Measurements from ENCODE around the gene YPEL5.

The YPEL5 gene

DNA sequence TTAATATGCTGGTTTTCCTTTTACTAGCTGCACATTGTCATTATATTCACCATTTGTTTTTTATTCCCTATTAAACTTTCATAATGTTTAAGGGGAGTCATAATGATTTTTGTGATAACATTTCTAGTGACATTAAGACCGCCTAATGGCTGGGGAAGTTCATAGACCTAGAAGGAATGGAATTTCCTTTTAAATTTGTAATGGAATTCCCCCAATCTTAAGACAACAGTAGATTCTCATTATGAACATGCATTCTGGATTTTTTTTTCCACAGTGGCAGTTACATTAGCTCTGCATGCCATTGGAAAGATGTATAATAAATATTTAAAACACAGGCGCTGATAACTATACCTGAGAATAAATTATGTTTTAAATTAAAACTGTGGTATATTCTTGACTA lies 8.4 kb downstream of the YPEL5 start:
- no peak for DNase-seq (ENCODE audit: low spot score)
- TF ChIP-seq, protein P1, sequence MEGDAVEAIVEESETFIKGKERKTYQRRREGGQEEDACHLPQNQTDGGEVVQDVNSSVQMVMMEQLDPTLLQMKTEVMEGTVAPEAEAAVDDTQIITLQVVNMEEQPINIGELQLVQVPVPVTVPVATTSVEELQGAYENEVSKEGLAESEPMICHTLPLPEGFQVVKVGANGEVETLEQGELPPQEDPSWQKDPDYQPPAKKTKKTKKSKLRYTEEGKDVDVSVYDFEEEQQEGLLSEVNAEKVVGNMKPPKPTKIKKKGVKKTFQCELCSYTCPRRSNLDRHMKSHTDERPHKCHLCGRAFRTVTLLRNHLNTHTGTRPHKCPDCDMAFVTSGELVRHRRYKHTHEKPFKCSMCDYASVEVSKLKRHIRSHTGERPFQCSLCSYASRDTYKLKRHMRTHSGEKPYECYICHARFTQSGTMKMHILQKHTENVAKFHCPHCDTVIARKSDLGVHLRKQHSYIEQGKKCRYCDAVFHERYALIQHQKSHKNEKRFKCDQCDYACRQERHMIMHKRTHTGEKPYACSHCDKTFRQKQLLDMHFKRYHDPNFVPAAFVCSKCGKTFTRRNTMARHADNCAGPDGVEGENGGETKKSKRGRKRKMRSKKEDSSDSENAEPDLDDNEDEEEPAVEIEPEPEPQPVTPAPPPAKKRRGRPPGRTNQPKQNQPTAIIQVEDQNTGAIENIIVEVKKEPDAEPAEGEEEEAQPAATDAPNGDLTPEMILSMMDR (IDR thresholded peaks at IDR 0.05; ENCODE audit: borderline replicate concordance, control extremely low read depth, extremely low read depth, insufficient read depth, missing control alignments), result no peak
- in situ Hi-C loops (cut with MboI; ENCODE audit: low sequenced_read_pairs, unreplicated experiment), result no loop called here

DNA sequence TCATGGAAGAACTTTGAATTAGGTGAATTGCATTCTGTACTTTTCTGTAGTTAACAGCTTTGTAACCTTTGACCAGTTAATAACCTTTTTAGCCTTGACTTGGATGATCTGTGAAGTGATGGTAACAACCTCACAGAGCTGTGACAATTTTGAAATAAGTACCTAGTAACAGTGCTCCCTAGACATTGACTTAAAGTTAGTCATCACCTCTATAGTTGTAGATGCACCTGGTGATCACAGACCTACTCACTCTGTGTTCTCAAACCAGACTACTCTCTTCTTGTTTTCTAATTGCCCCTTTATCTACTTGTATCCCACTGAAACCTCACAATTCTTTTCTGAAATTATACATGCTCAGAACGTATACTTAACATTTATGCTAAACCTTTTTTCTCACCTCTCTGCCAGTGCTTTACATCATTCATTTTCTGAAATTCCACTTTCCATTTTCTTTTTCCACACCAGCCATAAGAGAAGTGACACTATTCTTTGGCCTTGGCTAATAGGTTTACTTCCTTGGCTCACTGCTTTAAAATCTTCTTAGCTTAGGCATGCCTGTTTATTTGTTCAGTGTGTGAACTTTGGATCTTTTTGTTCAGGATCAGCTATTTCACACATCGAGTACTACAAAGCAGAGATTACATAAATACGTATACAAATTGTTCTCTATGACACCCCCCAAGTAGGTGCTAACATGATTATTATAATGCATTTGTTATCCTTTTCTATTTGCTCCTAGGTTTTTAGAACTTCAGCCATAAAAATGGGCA lies 9.3 kb downstream of the YPEL5 start:
- TF ChIP-seq, protein P1 (IDR thresholded peaks at IDR 0.05; ENCODE audit: borderline replicate concordance, control extremely low read depth, extremely low read depth, insufficient read depth, missing control alignments), result no peak
- DNase-seq (ENCODE audit: low spot score), result no peak
- in situ Hi-C loops (cut with MboI; ENCODE audit: low sequenced_read_pairs, unreplicated experiment), result no loop called here

DNA sequence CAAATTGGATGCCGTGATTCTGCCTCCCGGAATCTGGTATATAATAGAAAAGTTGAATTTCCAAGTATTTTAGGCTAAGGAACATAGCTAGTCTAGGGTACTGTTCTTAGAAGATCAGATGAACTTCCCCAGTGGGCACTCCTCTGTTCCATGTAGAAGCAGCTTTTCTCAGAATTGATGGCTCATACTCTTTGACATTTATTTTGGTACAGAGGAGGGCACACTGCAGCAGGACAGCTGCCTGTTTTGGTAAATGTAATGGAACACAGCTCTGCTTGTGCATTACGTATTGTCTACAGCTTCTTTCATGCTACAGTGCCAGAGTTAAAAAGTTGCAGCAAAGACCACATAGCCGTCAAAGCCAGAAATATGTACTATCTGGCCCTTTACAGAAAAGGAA lies 10.8 kb downstream of the YPEL5 start:
- TF ChIP-seq, protein P1 (IDR thresholded peaks at IDR 0.05; ENCODE audit: borderline replicate concordance, control extremely low read depth, extremely low read depth, insufficient read depth, missing control alignments), result no peak
- in situ Hi-C loops (cut with MboI; ENCODE audit: low sequenced_read_pairs, unreplicated experiment), result no loop called here
- no peak for DNase-seq (ENCODE audit: low spot score)

DNA sequence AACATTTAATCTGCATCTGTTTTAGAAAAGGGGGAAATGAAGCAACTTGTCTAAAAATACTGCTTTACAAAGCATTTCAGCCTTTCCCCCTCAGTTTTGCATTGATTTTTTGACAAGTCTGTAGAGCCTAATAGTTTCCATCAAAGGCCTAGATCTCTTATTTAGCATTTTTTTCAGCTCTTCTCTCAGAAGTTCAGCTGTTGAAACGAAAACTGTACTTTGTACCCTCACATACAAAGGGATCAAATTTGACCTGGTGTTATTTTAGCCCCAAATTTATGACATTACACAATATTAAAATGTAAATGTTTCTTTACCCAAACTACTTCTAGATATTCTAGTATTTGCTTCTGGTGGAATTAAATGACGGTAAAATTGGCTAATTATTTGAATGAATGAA lies 13.0 kb downstream of the YPEL5 start:
- TF ChIP-seq, protein P1 (IDR thresholded peaks at IDR 0.05; ENCODE audit: borderline replicate concordance, control extremely low read depth, extremely low read depth, insufficient read depth, missing control alignments), result no peak
- in situ Hi-C loops (cut with MboI; ENCODE audit: low sequenced_read_pairs, unreplicated experiment), result no loop called here
- DNase-seq (ENCODE audit: low spot score), result no peak

DNA sequence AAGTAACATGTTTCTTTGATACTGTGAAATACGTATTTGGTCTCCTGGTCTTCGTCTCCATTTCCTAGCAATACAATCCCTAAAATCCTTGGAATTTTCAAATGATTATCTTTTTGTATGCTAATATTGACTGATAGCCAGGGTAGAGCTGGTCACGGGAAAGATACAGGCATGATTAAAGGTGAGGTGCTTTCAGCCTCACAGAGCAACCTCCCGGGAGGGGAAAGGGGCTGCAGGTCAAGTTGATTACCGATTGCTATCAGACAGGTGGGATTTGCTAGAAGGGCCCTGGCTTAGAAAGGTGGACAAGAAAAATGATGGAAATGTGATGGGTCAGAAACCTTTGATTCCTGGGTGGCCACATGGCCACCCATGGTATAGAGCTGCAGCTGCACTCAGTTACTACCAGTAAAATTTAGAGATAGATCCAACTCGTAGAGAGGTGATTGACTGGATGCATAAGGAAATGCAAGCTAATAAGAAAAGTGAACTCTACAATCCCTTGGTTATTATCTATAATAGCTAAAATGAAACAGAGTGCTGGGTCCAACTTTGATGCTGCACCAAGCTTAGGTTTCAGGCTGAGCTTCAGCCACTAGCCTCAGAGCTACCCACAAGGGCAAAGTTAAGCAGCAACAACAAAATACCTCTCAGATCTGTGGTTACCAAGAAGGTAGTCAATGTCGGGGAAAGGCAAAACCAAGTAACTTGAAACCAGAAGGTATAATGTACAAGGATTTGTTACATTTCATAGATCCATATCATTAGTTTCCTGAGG lies 15.3 kb downstream of the YPEL5 start:
- DNase-seq (ENCODE audit: low spot score), result no peak
- TF ChIP-seq, protein P1 (IDR thresholded peaks at IDR 0.05; ENCODE audit: borderline replicate concordance, control extremely low read depth, extremely low read depth, insufficient read depth, missing control alignments), result no peak
- in situ Hi-C loops (cut with MboI; ENCODE audit: low sequenced_read_pairs, unreplicated experiment), result no loop called here

DNA sequence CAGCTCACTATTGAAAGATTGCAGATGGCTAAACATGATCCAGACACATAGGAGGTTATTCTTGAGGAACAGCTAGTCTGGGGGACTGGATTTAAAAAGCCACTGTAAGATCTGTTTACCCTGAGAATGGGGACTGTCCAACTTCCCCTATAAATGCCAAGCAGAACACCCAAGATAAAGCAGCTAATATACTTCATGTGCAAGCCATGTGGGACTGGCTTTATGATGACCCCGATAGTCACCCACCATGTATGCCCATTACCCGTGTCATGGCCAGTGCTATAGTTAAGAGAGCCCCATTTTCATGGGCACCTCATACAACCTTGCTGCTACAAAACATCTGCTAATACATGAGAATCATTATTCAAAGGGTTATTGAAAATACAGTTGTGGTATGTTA lies 16.0 kb downstream of the YPEL5 start:
- in situ Hi-C loops (cut with MboI; ENCODE audit: low sequenced_read_pairs, unreplicated experiment), result no loop called here
- DNase-seq (ENCODE audit: low spot score), result no peak
- TF ChIP-seq, protein P1 (IDR thresholded peaks at IDR 0.05; ENCODE audit: borderline replicate concordance, control extremely low read depth, extremely low read depth, insufficient read depth, missing control alignments), result no peak
